Ishikawa (cell line): Measurements from ENCODE around the gene AADACL3.

Experiments
- CEBPB ChIP-seq: IDR thresholded peaks from 2 replicates; pipeline ENCODE4 v1.6.1; 2012
- CREB1 ChIP-seq: IDR thresholded peaks from 2 replicates; pipeline ENCODE4 v1.6.1; 2012; ENCODE audit warnings: low read depth
- EGR1 ChIP-seq: IDR thresholded peaks from 2 replicates; pipeline ENCODE4 v1.6.1; 2012
- EP300 ChIP-seq: IDR thresholded peaks from 2 replicates; pipeline ENCODE4 v1.6.1; 2012; ENCODE audit warnings: borderline replicate concordance
- FOXM1 ChIP-seq: IDR thresholded peaks from 2 replicates; pipeline ENCODE4 v1.6.1; 2012; ENCODE audit warnings: low read depth, borderline replicate concordance
- NFIC ChIP-seq: IDR thresholded peaks from 2 replicates; pipeline ENCODE4 v1.6.1; 2012
- RAD21 ChIP-seq: IDR thresholded peaks from 2 replicates; pipeline ENCODE4 v1.6.1; 2012; ENCODE audit warnings: low read depth
- TAF1 ChIP-seq: IDR thresholded peaks from 2 replicates; pipeline ENCODE4 v1.6.1; 2012; ENCODE audit warnings: low read depth, mild to moderate bottlenecking
- TEAD4 ChIP-seq: IDR thresholded peaks from 2 replicates; pipeline ENCODE4 v1.6.1; 2012
- YY1 ChIP-seq: IDR thresholded peaks from 2 replicates; pipeline ENCODE4 v1.6.1; 2012; ENCODE audit warnings: low read depth
- TF ChIP-seq, protein P1 (sequence below): IDR thresholded peaks from 2 replicates; pipeline ENCODE4 v1.6.1; 2012; ENCODE audit warnings: low read depth, mild to moderate bottlenecking
- TF ChIP-seq, protein P2 (sequence below): IDR thresholded peaks from 2 replicates; pipeline ENCODE4 v1.6.1; 2012
- TF ChIP-seq, protein P3 (sequence below): IDR thresholded peaks from 2 replicates; pipeline ENCODE4 v1.6.1; 2012

DNA sequence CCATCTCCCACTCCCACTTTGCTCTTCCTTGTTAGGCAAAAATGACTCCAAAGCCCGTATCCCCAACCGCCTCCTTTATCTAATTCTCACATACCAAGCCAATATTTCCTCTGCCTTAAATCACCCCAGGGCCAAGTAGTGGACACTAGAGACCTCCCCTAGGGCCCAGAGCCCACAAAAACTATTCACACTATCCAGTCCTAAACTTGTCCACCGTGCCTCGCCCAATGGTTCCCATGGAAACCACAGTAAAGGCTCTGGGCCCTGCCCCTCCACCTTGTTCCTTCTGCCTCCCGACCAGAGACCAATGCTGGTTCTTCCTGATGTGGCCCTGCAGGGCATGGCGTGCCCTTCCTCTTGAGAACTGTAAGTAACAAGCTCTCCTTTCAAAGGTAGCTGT lies 41.9 kb downstream of the AADACL3 start:
- TF ChIP-seq CREB1 = no peak
- TF ChIP-seq, protein P1, sequence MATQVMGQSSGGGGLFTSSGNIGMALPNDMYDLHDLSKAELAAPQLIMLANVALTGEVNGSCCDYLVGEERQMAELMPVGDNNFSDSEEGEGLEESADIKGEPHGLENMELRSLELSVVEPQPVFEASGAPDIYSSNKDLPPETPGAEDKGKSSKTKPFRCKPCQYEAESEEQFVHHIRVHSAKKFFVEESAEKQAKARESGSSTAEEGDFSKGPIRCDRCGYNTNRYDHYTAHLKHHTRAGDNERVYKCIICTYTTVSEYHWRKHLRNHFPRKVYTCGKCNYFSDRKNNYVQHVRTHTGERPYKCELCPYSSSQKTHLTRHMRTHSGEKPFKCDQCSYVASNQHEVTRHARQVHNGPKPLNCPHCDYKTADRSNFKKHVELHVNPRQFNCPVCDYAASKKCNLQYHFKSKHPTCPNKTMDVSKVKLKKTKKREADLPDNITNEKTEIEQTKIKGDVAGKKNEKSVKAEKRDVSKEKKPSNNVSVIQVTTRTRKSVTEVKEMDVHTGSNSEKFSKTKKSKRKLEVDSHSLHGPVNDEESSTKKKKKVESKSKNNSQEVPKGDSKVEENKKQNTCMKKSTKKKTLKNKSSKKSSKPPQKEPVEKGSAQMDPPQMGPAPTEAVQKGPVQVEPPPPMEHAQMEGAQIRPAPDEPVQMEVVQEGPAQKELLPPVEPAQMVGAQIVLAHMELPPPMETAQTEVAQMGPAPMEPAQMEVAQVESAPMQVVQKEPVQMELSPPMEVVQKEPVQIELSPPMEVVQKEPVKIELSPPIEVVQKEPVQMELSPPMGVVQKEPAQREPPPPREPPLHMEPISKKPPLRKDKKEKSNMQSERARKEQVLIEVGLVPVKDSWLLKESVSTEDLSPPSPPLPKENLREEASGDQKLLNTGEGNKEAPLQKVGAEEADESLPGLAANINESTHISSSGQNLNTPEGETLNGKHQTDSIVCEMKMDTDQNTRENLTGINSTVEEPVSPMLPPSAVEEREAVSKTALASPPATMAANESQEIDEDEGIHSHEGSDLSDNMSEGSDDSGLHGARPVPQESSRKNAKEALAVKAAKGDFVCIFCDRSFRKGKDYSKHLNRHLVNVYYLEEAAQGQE = no peak
- TF ChIP-seq EP300 = no peak
- TF ChIP-seq CEBPB = no peak
- no peak for TF ChIP-seq TAF1
- TF ChIP-seq, protein P2, sequence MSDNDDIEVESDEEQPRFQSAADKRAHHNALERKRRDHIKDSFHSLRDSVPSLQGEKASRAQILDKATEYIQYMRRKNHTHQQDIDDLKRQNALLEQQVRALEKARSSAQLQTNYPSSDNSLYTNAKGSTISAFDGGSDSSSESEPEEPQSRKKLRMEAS = no peak
- no peak for TF ChIP-seq RAD21
- TF ChIP-seq FOXM1 = no peak
- no peak for TF ChIP-seq EGR1
- TF ChIP-seq, protein P3, sequence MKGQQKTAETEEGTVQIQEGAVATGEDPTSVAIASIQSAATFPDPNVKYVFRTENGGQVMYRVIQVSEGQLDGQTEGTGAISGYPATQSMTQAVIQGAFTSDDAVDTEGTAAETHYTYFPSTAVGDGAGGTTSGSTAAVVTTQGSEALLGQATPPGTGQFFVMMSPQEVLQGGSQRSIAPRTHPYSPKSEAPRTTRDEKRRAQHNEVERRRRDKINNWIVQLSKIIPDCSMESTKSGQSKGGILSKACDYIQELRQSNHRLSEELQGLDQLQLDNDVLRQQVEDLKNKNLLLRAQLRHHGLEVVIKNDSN = no peak
- TF ChIP-seq NFIC = no peak
- TF ChIP-seq TEAD4 = no peak
- TF ChIP-seq YY1 = no peak
